ENCODE measurements around the gene SOBP.
A peak's percentile ranks its signal among the peaks of the same experiment; 100 is the strongest.

The SOBP gene

GRCh38 chr6:107657373-107657754 lies 167.4 kb downstream of the SOBP start:
- no peak for DNase-seq (ENCODE audit: low read depth in 2 of 2)

- DNase-seq (ENCODE audit: low read depth in 2 of 2) = peak; percentile 40 to 49
These were observed 168.0 kb downstream of the SOBP start for GRCh38 chr6:107657755-107658461.

GRCh38 chr6:107658920-107659865 lies 169.3 kb downstream of the SOBP start:
- DNase-seq (ENCODE audit: low read depth in 2 of 2) = no peak

- DNase-seq (ENCODE audit: low read depth in 2 of 2) = no peak
These were observed 170.9 kb downstream of the SOBP start for GRCh38 chr6:107660839-107661238.

- no peak for DNase-seq (ENCODE audit: low read depth in 2 of 2)
These were observed 171.4 kb downstream of the SOBP start for GRCh38 chr6:107661291-107661690.

- no peak for DNase-seq (ENCODE audit: low read depth in 2 of 2)
These were observed 172.4 kb downstream of the SOBP start for GRCh38 chr6:107662333-107662732.

GRCh38 chr6:107663308-107663707 lies 173.4 kb downstream of the SOBP start:
- no peak for DNase-seq (ENCODE audit: low read depth in 2 of 2)

- DNase-seq (ENCODE audit: low read depth in 2 of 2) = no peak
These were observed 175.5 kb downstream of the SOBP start for GRCh38 chr6:107665382-107665781.

GRCh38 chr6:107666084-107666980 lies 176.4 kb downstream of the SOBP start:
- no peak for DNase-seq (ENCODE audit: low read depth in 2 of 2)

GRCh38 chr6:107666981-107667601 lies 177.2 kb downstream of the SOBP start:
- no peak for DNase-seq (ENCODE audit: low read depth in 2 of 2)

- DNase-seq (ENCODE audit: low read depth in 2 of 2) = no peak
These were observed 177.9 kb downstream of the SOBP start for GRCh38 chr6:107667790-107668189.

- peak in 1 of 2 donors; percentile 16 for DNase-seq (ENCODE audit: low read depth in 2 of 2)
These were observed 179.0 kb downstream of the SOBP start for GRCh38 chr6:107668743-107669474.

GRCh38 chr6:107670792-107671199 lies 180.9 kb downstream of the SOBP start:
- no peak for DNase-seq (ENCODE audit: low read depth in 2 of 2)

GRCh38 chr6:107673076-107673494 lies 183.2 kb downstream of the SOBP start:
- DNase-seq (ENCODE audit: low read depth in 2 of 2) = no peak

- DNase-seq (ENCODE audit: low read depth in 2 of 2) = peak; percentile 79 to 80
These were observed 185.2 kb downstream of the SOBP start for GRCh38 chr6:107674995-107675738.

- no peak for DNase-seq (ENCODE audit: low read depth in 2 of 2)
These were observed 186.1 kb downstream of the SOBP start for GRCh38 chr6:107676042-107676441.

- DNase-seq (ENCODE audit: low read depth in 2 of 2) = no peak
These were observed 187.5 kb downstream of the SOBP start for GRCh38 chr6:107677399-107677798.

GRCh38 chr6:107679457-107679856 lies 189.5 kb downstream of the SOBP start:
- DNase-seq (ENCODE audit: low read depth in 2 of 2) = no peak

- DNase-seq (ENCODE audit: low read depth in 2 of 2) = no peak
These were observed 192.8 kb downstream of the SOBP start for GRCh38 chr6:107682721-107683120.

GRCh38 chr6:107683183-107683582 lies 193.3 kb downstream of the SOBP start:
- no peak for DNase-seq (ENCODE audit: low read depth in 2 of 2)

Data from stimulated activated CD8-positive, alpha-beta memory T cell treated with anti-CD3 and anti-CD28 coated beads, Interleukin-2, amount 100 ng/mL, for 48 hours (primary cell).